Embryonic facial prominence (tissue), 1 donor: ENCODE measurements around the gene DNAJC22.
A peak's percentile ranks its signal among the peaks of the same experiment; 100 is the strongest.

ENCODE experiments used
- DNase-seq: peaks from one replicate; pipeline ENCODE4 v3.0.0-alpha.2; 2016; ENCODE audit errors: extremely low spot score

The DNAJC22 gene

DNA sequence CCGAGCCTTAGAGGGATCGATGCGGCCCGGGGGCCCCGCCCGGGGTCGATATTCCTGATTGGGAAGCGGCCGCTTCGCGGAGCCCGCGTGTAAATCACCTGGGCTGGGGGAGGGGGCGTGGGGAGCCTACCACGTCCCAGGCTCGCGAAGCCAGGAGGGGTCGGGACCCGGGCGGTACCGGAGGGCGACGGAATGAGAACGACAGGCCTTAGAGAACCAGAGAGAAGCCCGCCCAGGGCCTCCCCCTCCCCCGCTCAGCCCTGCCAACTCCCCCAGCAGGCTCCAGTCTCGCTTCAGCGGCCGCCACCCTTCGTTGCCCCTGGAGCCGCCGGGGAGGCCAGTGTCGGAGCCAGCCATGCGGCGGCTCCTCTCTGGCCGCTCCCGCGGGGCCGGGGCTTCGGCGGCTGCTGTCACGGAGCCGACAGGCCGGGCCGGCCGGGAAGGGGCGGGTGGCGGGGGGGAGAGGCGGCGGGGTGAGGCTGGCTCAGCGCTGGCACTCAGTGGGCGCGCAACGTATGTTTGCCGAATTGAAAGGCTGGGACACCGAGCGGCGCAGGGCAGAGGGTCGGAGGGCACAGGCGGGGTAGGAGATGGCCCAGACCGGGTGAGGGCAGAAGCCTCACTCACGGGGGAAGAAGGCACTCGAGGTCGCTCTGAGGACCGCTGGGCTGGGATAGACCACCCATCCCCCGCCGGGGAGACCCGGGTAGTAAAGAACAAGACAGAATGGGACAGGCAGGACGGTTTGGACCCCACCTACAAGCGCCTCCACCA is 1.4 kb upstream of the DNAJC22 start:
- DNase-seq: no peak

DNA sequence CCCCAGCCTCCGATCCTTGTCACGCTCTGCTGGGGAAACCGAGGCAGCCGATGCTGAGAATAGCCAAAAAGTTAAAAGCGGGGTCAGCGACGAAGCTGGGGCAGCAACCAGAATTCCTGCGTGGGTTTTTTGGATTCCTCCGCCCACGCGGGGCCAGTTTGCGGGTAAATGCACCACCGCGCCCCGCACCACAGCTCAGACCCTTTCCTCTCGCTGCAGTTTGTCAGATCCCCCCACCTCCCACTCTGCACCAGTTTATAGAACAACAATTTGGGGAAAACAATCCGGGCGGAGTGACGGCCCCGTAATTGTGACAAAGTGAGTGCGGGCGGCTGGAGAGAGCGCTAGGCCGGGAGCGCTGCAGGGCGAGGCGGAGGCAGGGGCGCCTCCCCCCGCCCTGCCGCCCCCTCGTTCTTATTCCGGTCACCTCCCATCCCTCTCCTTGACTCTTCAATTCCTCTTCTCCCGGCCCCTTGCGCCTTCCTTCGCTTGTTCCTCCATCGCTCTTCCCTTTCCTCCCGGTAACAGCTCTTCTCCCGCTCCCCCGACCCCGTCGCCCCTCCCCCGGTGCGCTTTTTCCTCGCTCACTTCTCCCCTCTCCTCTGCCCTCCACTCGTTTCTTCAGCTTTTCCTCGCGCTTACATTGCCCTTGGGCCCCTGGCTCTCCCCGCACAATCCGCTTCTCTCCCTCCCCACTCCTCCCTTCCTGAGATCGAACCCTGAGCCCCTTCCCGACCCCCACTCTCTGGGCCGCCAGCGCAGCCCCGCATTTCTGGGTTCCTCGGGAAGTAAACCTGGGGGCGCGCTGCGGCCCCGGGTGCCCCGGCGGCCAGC is 646 bp upstream of the DNAJC22 start:
- DNase-seq: no peak

DNA sequence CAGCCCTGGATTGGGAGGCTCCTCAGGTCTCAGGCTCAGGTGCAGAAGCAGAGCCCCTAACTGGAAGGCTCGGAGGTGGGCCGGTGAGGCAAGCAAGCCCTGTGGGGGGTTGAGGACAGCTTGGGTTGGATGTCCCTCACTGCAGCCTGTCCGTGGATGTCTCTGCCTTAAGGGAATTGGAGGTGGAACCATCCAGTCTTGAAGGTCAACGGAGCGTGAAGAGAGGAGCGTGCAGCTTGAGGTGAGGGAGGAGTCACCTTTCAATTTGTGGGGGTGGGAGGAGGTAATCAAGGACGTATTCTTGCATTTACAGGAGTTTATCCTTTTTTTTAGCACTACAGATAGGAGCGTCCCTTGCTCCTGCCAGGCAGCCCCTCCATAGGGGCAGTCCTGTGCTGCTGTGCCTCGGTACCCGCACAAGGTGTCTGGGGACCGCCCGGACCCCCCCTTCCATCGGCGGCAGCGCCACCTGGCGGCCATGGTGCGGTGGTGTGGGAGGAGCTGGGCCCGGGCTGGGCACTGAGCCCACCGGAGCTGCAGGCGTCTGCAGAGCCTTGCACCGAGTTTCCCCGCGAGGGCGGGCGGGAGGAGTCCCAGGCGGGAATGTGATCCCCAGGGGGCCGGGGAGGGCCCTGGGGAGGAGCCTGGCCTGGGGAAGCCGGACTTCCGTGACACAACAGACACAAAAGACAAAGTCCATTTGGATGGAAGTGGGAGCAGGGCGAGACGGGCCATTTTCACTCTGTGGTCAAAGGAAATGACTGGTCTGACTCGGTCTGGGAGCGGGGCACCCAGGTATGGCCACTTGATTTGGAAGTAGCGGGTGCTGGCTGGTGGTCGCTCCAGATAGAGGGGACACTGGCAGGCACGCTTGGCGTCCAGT is 864 bp downstream of the DNAJC22 start:
- DNase-seq: no peak

DNA sequence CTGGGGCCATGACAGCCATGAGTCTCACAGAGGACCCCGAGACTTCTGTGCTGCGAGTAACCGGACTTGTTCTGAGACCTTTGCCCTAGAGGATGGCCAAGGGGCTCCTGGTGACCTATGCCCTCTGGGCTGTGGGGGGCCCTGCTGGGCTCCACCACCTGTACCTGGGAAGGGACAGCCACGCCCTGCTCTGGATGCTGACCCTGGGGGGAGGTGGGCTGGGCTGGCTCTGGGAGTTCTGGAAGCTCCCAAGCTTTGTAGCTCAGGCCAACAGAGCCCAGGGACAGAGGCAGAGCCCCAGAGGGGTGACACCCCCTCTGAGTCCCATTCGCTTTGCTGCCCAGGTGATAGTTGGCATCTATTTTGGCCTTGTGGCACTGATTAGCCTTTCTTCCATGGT is 2.1 kb downstream of the DNAJC22 start:
- DNase-seq: no peak

DNA sequence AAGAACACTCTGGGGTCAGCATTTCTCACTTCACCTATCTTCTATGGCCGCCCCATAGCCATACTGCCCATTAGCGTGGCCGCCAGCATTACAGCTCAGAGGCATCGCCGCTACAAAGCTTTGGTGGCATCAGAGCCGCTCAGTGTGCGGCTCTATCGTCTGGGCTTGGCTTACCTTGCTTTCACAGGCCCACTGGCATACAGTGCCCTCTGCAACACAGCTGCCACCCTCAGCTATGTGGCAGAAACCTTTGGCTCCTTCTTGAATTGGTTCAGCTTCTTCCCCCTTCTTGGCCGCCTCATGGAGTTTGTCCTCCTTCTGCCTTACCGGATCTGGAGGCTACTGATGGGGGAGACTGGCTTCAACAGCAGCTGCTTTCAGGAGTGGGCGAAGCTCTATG is 2.6 kb downstream of the DNAJC22 start:
- DNase-seq: no peak

DNA sequence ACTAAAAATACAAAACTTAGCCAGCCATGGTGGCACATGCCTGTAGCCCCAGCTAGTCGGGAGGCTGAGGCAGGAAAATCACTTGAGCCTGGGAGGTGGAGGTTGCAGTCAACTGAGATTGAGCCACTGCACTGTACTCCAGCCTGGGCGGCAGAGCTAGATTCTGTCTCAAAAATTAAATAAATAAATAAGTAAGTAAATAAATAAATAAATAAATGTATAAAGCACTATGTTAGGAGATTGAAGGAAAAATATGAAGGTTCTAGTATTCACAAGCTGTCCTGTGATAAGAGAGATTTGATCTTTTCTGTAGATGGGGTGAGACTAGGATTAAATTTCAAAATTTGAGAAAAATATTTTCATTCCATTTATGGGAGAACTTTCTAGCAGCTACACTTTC is 5.7 kb downstream of the DNAJC22 start:
- no peak for DNase-seq

DNA sequence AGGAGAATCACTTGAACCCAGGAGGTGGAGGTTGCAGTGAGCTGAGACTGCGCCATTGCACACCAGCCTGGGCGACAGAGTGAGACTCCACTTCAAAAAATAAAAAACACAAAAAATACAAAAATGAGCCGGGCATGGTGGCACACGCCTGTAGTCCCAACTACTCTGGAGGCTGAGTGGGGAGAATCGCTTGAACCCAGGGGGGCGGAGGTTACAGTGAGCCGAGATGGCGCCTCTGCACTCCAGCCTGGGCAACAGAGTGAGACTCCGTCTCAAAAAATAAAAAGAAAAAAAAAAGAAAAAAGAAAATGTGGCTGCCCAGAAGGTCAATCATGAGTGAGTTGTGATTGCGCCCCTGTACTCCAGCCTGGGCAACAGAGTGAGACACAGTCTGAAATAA is 9.2 kb downstream of the DNAJC22 start:
- DNase-seq: no peak

DNA sequence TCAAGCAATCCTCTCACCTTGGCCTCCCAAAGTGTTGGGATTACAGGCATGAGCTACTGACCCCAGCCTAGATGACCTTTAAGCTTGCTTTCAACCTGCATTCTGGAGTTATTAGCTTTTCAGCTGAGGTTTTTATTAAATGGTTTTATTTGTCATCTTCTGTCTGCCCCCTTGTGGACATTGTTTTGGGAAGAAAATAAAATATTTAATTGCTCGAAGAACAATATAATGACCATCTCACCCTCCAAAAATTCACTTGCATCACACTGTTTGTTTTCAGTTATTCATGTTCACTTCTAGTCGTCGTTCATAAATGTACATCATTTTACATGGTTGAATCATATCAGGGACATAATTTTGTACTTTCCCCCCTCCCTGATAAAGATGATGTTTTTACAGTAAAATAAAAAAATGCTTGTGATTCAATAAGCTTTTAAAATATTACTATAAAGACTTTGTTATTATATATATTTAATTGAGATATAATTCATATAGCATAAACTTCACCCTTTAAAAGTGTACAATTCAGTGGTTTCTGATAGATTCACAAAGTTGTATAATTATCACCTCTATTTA is 10.5 kb downstream of the DNAJC22 start:
- DNase-seq: no peak

DNA sequence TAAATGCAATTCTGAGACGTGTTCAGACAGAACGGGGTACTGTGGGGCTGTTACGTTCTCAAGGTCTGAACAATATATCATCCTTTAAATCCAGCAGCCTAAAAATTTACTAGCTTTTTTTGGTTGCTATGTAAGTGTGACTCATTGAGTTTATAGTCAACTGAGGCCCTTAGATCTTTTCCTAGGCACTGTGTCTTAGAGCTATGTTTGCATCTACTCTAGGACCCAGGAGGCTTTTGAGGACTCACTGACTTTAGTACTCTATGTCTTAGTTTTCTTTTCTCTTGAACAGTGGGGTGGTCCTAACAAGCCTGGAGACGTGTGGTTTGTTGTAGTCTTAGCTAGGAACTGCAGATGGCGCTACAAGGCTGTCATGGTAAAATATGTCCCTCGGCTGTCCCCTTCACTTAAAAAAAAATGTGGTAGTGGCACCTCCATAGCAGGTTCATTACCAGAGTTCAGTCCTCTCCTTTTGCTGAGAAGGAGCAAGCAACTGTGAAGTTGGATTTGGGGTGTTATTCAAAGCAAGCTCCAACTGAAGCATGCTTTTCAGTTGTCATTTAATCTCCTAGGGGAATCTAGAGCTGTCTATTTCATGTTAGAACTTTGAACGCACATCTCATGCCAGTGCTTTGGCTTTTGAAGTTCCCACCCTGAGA is 11.9 kb downstream of the DNAJC22 start:
- no peak for DNase-seq

DNA sequence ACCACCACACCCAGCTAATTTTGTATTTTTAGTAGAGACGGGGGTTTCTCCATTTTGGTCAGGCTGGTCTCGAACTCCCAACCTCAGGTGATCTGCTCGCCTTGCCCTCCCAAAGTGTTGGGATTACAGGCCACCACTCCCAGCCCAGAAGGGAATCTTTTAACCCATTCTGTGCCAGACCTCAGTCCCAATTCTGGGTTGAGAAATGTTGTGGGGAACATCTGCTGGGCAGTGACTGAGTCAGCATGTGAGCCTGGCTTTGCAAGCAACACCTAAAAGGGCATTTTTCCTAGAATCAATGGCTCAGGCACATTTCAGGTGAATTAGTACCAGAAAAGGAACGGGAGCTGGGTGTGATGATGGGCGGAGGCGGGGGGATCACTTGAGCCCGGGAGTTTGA is 13.0 kb downstream of the DNAJC22 start:
- no peak for DNase-seq

DNA sequence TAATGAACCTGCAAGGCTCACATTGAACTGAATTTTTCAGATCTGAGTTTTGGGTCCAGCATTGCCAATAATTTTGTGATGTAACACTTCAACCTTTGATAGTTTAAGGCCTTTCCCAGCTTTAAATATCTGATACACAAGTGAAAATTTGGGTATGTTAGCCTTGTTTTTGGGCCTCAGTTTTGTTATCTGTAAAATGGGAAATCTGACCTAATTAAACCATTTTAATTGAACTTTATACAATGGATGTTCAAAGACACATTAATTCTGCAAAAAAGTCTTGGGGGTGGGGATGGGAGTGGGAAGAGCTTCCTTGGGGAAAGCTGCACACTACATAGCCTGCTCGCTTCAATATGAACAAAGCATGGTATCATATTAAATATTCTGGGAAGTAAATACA is 15.4 kb downstream of the DNAJC22 start:
- no peak for DNase-seq

DNA sequence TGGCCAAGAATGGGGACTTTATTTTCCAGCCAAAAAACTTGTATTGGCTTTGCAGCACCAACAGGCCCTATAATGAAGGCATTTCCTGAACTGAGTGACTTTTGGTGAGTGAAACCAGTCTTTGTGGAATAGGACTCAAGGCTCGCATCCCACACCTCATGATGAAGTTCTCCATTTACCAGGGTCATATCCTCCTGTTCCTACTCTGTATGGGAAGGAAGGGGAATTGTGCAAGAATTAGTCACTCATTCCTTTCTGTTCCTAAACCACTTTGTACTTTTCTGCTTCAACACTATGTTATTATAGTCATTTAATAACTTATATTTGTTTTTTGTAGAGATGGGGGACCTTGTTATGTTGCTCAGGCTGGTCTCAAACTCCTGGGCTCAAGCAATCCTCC is 18.3 kb downstream of the DNAJC22 start:
- no peak for DNase-seq

DNA sequence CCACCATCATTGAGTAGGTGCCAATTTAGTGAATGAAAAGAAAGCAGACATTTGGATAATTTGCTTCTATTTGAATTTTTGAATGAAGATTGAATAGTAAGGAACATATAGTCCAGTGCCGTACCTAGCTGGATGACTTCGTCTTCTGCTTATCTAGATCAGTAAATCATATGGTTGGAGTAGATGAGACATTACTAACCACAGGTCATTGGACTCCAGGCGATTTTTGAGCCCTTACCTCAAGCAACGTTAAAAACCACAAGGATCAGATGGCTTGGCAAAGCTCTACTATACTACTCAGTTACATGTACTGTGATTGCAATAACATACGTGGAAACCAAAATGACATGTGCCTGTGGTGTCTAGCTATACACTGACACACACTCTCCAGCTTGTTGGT is 18.9 kb downstream of the DNAJC22 start:
- no peak for DNase-seq

DNA sequence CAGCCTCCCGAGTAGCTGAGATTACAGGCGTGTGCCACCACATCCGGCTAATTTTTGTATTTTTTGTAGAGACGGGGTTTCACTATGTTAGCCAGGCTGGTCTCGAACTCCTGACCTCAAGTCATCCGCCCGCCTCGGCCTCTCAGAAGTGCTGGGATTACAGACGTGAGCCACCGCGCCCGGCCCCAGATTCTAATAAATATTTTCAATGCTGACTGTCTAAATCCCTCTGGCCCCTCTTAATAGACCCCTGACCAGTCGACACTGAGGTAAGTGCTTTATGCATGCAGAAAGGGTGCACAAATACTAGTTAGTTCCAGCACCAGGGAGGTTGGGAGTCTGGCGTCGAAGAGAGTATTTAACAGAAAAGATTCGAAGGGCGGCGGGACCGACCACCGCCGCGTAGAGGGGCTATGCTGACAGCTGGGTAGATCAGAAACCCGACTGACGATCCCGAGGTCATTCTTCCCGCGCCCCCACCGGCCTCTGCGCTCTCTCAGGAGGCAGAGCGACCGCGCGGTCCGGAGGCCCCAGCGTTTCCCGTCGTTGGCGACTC is 19.5 kb downstream of the DNAJC22 start:
- no peak for DNase-seq

DNA sequence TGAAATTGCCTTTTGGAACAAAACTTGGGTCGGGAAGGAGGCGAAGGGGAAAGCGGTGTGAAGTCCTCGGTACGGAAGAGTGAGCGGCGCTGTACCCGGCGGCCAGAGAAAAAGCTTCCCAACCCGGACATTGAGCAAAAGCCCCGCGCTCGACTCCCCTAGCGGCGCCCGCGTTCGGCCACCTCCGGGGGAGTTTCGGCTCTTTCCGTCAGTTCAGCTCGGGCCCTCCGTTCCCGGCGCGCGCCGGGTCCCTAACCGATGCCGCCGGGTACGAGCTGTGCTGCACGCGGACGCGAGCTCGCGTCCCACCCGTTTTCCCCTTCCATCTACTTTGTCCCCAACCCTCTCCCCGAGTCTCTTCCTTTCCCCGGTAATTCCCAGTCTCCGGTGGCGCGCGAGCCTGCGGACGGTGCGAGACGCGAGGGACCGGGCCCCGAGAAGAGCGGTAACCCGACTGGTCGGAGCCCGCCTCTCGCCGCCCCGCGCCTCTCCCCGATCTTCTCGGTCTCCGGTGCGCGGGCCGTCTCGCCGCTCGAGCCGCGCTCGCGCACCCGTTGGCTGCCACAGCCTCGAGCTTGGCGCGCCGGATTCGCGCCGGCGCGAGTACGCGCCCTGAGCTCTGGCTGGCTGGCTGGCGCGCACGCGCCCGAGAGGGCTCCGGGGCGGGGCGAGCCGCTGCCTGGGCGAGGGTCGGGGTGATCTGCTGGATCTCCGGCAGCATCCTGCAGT is 20.1 kb downstream of the DNAJC22 start:
- DNase-seq: peak; percentile 86

DNA sequence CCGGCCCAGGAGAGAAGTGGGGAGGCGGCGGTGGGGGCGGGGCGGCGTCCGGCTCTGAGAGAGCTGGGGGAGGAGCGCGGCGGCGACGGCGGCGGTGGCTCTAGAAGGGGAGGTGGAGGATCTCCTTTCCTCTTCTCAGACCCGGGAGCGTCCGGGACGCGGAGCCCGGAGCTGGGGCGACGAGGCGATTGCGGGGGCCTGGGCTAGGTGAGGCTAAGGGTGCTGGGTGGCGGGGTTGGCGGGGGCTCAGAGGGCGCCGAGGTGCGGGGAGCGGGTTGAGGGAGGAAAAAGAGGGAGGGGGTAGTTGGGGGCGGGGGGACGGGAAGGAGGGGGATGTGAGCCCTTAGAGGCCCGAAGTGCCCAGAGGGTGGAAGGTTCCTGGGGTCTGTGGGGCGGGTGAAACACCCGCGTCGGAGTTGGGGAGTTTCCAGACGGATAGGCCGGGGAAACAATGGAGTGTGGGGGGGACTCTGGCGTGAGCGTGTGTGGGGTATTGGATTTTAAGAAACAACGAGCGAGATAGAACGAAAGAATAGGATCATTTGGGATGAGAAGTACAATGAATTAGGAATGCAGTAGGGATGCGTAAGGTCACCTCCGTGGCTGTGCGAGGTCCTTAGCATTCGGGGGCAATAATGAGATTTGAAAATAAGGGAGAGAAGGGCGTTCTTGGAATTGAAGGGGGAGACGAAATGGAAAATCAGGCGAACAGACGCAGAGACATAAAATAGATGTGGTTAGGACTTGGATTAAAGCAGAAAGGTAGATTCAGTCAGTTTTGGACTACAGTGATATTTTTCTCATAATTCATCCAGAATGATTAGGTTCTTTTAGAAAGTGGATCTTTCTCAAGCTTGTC is 20.9 kb downstream of the DNAJC22 start, which contains the start of gene SPATS2:
TSS of gene SPATS2 (plus strand) at position 82 of the 859 bp plus-strand sequence. CDS start 93,551 bp downstream, outside the sequence.
- no peak for DNase-seq

DNA sequence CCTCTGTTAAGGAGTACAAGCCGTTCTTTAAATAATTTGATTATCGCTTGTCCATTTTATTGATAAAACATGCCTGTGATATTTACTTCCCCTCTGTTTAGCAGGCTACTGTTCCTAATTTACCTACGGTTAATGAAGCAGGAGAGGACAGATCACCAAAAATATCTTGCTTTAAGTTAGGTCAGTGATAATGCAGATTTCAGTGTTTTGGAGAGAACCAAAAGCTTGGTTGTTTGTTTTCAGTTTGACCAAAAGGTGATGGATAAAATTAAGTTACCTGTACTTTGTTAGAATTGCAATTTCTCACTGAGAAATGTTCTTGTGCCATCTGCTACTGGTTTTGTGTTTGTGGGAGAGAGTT is 21.5 kb downstream of the DNAJC22 start:
- no peak for DNase-seq

DNA sequence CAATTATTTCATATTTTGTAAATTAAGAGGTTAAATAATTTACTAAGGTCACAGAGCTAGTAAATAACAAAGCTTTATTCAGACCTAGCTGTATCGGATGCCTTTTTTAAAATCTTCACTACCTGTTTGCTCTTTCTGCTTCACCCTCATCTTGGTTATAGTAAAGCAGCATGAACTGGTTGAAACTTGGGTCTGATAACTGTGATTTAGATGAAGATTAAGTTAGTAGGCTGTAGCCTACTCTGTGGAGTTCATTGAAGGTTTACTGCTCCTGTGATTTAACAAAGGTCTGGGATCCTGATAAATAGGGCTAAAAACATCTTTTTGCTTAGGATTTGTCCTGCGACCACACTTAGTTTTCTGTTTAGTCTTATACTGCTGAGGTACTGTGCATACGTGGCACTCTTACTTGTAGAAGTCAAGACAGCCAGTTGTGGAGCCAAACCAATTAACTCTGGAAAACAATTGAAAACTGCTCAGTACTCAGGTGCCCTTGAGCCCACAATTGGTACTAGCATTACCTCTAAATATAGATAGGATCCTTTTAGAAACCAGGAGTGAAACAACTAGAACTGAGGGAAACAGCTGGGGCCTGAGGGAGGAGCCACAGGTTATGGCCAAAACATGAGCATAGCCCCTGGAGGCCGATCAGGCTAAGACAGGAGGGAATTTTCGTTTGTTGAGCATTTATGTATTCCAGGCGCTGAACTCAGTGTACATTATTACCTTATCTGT is 22.9 kb downstream of the DNAJC22 start:
- DNase-seq: no peak

DNA sequence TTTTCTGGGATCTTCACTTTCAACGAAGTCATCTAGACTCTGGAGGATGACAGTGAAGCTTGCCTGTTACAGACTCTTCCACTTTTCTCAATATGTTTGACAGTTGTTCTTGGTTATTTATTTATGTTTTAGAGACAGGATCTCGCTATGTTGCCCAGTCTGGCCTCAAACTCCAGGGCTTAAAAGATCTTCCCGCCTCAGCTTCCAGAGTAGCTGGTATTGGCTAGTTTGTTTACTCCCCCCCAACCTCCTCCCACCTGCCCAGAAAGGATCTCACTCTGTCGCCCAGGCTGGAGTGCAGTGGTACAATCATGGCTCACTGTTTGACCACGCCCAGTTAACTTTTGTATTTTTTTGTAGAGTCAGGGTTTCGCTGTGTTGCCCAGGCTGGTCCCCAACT is 23.9 kb downstream of the DNAJC22 start:
- no peak for DNase-seq
